ENCODE data around the gene SSC5D.

GRCh38 chr19:55554741-55555152, 66.5 kb downstream of the SSC5D start:
- TF ChIP-seq CTCF (IDR thresholded peaks at IDR 0.05) (no peak), POLR2A (IDR thresholded peaks at IDR 0.05) (no peak)

Measured in thyroid gland (tissue), 4 donors.